HG03025 (cell line): ENCODE data around the gene ARL6IP5.

Source experiments
- ATAC-seq: cut with Tn5 transposase; IDR thresholded peaks from one replicate; pipeline ENCODE4 v1.9.1; 2021; ENCODE audit warnings: mild to moderate bottlenecking, moderate library complexity; ENCODE audit not compliant: unreplicated experiment, low FRiP score

The ARL6IP5 gene

DNA sequence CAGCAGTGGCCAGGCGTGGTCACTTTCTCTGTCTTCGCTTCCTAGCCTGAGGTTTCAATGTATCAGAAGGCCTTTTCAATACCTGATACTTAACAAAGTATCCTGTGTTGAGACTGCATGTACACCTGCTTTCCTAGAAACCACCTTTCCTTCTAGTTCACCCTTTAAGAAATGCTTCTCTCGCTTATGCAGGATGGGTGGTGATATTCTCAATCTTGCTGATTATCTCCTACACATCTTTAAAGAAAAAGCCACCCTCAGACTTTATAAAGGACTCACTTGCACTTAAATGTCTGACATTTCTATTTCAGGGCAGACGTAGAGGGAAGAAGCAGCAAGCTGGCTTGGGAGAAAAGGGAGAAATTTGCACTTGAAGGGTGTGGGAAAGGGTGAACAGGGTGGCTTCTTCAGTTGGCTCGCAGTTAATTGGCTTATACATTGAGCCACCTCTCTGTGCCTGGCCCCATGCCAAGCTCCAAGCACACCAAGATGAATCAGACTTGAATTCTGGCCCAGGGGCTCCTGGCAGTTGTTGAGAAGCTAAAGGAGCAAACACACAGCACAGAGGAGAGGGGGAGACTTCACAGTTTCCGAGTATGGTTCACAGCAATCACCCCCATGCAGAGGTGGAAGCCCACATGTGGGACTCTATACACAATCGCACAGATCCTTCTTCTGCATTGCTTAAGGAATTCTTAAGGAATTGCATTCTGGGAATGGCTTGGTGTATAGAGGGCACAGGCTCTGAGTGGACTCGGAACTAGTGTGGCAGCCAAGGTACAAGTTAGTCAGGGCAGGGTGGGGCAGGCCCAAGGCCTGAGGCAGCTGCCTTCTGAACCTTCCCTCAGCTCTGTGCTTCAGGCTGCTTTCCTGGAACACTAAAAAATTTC is 1.3 kb downstream of the ARL6IP5 start:
- no peak for ATAC-seq

DNA sequence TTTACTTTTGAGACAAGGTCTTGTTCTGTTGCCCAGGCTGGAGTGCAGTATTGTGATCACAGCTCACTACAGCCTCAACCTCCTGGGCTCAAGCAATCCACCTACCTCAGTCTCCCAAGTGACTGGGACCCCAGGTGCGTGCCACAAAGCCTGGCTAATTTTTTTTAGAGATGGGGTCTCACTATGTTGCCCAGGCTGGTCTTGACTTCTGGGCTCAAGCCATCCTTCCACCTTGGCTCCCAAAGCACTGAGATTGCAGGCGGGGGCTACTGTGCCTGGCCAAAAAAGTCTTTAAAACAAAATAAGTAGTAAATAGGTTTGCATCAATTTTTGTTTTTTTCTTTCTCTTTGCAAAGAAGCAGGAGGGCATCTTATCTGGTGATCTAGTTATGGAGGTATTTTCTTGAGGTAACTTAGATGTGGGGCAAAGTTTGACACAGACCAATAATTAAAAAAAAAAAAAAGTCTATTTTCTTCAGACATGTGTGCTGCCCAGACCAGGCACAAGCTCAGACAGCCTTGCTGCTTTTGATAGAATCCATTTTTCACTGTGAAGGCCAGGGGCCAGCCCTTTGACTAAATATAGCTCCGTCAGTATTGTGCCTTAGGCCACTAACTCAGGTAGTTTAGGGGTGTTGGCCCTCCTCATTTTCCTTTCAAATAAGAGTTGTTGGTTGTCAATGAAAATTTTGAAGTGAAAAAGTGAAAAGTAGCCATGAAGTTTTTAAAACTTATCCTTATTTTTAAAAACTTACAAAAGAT is 2.5 kb downstream of the ARL6IP5 start:
- ATAC-seq = no peak

DNA sequence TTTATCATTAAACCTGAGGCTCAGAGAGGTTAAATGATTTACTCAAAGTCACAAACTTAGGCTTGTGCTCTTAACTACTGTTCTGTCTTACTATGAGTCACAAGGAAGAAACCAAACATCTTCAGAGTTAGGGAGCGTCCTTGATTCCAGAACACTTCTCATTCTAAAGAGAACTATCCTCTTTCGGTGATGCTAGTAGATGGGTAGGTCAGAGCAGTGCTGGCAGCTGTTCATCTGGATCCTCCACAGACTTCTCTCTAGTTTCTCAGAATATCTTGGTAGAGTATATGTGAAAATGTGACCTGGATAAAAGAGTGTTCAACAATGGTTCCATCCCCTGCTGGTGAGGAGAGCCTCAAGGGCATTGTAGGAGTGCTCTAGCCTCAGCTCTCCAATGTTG is 3.3 kb downstream of the ARL6IP5 start:
- ATAC-seq = no peak

DNA sequence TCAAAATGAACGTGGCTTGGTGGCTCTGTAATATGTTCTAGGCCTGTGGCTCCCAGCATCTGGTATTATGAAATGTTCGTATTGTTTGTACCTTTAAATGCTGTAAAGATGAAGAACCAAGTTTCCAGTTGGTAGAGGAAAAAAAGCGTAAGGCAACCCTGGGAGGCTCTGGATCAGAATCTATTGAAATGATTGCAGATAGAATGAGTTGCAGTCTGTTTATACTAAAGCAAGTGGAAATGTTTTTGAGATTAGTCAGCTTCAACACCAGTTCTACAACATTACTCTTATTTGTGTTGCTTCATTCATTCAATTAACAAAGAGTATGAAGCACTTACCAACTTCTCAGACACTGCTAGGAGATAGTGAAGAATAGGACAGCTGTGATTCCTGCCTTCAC is 5.3 kb downstream of the ARL6IP5 start:
- no peak for ATAC-seq

DNA sequence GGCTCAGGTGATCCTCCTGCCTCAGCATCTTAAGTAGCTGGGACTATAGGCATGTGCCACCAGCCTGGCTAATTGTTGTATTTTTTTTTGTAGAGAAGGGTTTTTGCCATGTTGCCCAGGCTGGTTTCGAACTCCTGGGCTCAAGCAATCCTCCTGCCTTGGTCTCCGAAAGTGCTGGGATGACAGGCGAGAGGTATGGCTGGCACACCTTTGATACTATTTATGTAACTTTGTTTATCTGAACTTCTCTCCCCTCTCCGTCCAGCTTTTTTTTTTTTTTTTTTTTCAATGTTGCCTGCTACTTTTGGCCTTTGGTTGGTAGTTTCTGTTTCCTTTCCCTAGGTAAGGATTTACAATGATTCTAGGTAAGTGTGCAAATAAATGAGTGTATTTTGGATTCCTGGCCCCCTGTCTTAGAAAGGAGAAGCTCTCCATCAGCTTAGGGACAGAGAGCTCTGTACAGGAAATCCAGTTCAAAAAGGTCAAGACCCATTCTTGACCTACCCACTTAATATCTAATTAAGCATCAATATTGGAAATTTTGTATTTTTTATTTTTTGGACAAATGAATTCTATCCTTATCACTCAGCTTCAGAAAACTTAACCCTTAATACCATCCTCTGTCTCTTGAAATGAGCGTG is 6.8 kb downstream of the ARL6IP5 start:
- no peak for ATAC-seq

DNA sequence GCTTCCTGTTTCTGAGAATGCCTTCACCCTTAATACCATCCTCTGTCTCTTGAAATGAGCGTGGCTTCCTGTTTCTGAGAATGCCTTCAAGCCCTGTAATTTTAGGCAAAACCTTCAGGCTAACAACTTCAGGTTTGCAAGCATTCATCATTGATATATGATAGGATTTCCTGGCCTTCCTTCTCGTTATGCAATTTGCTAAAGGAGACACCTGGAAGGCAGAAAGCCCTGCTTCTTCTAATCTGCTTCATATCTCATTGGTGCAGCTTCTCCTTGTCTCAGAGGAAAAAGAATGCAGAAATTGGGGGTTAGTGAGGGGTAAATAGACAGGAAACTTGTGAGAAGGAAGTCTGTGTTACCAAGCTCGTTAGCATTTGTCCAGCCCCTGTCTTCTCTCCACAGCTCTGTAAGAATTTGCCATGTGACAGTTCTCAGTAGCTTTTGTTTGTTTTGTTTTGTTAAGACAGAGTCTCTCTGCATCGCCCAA is 7.3 kb downstream of the ARL6IP5 start:
- ATAC-seq = peak; percentile 59

DNA sequence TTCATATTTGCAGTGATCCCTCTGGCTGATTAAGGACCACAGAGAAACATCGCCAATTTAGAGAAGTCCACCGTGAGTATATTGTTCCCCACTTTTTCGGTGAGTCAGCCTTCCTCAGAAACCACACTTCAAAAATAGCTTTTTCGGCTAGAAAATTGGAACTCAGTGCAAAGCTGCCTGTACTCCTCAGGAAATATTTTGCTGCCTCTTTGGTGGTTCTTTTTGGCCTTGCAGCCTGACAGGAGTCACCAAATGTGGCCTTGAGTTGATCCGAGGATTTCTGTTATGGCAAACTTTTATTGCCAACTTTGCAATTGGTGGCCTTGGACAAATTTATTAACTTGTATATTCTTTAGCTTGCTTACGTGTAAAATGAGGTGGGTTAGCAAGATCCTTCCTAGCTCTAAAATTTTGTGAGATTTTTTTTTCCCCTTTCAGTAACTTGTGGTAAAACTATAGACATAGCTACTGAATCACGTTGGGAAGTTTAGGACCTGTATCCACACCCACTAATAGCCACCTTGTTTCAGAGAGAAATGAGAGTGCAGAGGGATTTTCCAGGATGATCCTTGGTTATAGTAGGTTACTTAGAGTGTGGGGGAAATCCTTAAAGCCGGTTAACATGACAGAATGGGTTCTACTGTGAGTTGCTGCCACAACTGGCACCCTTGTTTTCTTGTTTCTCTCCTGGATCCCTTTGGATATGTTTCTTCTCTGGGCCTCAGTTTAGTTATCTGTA is 9.9 kb downstream of the ARL6IP5 start:
- no peak for ATAC-seq

DNA sequence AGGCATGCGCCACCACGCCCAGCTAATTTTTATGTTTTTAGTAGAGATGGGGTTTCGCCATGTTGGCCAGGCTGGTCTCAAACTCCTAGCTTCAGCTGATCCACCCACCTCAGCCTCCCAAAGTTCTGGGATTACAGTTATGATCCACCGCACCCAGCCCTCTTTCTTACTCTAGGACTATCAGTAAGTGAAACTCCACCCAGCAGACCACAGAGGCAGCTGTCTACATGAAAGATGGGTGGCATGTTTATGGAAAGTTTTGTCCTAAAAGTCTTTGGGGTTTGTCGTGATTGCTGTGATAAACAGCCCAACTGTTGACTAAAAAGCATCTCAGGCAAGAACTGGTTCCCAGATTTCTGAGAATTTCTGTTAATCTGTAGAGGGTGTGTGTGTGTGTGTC is 10.9 kb downstream of the ARL6IP5 start:
- no peak for ATAC-seq

DNA sequence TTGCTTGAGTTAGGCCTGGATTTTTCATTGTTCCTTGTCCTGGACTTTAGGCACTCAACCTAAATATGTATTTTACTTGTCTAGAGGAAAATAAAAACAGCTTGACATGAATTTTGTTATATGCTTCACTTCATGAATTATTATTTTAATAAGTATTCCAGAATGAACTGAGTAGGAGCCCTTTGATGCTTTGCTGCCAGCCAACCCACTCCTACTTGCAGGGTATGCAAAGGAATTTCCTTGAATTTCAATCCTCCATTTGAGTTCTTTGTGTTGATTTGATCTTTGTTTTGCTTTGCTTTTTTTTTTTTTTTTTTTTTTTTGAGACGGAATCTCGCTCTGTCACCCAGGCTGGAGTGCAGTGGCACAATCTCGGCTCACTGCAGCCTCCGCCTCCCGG is 11.6 kb downstream of the ARL6IP5 start:
- no peak for ATAC-seq

DNA sequence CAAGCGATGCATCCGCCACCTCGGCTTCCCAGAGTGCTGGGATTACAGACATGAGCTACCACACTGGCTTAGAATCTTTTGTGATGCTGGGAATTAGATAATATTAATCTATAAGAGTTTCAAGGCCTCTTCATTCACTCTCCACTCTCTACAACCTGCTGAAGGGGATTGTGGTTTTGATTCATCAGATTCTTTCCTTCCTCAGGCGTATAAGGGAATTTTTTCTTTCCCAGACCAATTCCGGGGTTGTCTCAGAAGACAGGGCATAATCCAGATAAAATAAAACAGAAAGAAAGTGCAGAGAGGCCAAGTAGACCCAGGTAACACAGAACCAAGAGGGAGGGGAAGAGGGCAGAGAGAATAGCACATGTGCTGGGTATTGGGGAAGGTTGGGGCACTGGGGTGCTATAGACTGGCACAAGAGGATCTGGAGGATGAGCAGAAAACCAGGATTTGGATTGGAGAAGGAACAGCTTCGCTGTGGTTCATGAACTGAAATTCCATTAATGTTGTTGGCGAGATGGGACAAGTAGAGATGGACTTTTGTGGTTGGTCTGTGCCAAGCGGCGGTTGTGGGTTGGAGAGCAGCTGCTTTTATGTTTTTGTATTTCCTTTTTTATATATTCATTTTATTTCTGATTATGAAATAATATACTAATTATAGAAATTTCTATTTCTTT is 12.8 kb downstream of the ARL6IP5 start:
- ATAC-seq = no peak

DNA sequence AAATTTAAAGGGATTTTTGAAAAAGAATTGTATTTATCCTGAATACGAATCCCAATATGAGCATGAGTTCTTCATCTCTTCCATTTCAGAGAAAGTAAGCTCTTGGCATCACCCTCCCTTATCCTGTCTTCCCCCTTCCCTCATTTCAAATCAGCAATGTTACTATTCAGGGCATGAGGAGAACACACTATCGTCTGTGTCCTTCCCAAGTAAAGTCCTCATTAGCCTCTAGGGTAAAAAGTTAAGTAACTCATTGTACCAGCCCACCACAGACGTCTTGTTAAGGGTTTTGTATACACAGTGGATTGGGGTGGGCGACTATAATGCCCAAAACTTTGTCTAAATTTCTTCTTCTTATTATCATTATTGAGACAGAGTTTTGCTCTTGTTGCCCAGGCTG is 14.8 kb downstream of the ARL6IP5 start:
- no peak for ATAC-seq

DNA sequence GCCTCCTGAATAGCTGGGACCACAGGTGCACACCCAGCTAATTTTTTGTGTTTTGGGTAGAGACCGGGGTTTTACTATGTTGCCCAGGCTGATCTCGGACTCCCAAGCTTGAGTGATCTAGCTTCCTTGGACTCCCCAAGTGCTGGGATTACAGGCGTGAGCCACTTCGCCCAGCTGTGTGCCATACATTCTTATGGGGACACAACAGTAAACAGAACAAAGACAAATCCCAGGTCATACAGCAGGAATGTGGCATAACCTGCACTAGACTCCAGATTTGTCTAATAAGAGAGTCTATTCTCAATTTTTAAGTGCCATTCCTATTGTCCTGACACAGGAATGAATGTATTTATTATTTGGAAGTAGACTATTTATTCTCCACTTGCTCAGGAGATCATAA is 17.6 kb downstream of the ARL6IP5 start:
- no peak for ATAC-seq

DNA sequence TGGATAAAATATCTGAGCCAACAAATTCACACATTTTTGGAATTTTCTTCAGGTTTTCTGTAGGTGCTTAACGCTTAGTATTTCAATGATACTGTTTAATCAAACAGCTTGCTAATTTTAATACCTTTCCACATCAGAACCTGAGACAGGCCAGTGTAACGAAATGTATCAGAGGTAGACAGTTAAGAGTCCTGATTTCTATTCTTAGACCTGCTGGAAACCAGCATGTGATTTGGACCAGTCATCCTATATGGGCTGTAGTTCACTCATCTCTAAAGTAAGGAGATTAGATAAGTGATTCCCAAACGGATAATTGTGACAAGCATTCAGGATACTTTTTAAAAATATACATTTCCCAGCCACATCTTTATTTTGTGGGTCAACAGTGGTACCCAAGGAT is 18.4 kb downstream of the ARL6IP5 start:
- ATAC-seq = no peak

DNA sequence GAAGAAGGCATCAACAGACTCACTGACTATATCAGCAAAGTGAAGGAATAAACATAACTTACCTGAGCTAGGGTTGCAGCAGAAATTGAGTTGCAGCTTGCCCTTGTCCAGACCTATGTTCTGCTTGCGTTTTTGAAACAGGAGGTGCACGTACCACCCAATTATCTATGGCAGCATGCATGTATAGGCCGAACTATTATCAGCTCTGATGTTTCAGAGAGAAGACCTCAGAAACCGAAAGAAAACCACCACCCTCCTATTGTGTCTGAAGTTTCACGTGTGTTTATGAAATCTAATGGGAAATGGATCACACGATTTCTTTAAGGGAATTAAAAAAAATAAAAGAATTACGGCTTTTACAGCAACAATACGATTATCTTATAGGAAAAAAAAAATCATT is 19.8 kb downstream of the ARL6IP5 start:
- no peak for ATAC-seq

DNA sequence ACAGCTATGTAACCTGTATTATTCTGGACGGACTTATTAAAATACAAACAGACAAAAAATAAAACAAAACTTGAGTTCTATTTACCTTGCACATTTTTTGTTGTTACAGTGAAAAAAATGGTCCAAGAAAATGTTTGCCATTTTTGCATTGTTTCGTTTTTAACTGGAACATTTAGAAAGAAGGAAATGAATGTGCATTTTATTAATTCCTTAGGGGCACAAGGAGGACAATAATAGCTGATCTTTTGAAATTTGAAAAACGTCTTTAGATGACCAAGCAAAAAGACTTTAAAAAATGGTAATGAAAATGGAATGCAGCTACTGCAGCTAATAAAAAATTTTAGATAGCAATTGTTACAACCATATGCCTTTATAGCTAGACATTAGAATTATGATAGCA is 20.6 kb downstream of the ARL6IP5 start:
- no peak for ATAC-seq

DNA sequence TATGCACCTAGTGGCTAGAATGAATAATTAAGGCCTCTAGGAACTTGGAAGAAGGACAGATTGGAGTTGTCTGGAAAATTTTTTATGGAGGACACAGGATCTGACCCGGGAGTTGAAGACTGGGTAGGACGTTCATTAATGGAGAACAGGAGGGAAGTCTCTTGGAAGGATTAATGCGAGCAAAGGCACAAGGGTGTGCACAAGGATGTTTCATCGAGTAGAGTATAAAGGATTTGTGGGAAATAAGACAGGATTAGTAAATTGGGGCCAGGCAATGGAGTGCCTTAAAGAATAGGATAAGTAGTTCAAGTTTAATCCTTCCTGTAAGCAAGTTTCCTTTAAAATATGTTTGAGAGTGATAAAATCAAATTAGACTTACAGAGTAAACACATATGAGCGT is 23.1 kb downstream of the ARL6IP5 start:
- ATAC-seq = no peak

DNA sequence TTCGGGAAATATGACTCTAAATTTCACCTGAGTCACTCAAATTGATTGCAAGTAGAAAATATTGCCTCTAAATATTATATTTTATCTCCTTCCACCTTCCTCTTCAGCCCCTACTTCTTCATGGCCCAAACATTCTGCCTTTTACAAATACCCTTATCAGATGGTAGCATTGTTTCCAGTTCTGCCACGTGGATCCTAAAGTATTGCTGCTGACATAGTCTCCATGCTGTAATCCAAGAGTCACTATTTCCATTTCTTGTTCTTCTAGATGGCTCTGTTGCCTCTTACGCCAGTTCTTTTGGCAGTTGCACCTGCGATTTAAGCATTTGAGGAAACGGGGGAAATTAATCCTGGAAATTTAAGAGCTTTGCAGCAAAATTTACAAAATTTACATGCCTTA is 24.1 kb downstream of the ARL6IP5 start:
- ATAC-seq = no peak

DNA sequence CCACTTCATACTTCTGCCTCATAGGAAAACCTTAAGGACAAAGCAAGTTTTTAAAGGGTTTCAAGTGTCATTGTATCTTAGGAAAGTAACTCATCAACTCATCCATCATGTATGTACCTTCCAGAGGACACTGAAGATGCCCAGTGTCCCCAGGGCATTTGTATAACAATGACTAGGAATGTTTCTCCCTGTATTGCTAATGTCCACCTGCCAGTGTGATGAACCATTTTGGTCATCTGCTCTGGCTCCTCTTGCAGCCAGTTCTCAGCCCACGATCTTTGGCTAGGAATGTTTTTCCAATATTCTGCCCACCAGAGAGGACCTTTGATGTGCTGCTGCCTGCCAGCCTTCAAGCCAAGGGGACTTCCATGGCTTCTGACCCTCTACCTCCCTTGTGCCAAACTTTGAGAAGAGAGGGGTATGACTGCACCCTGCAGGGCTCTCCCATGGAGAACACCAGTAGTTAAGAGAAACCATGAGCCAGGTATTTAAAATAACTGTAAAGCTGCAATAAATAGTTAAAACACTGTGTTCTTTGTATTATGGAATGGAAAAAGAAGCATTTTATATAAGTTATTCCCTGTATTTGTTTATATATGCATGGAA is 26.3 kb downstream of the ARL6IP5 start:
- ATAC-seq = no peak

DNA sequence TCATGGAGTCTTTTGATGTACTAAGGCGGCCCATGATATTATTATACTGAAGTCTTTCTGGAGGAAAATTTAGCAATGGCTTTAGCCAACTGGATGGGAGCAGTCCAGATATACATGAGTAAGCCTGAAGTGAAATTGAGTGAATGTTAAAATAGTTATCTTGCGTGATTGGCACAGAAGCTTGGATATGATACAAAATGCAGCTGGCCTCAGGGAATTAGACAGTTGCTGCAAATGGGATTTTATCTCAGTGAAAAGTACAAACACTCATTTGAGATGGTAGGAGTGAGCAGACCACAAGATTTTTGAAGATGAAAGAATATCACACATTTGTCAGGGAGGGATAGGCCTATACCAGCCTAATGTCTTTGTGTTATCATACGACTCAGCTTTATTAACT is 28.8 kb downstream of the ARL6IP5 start:
- no peak for ATAC-seq

DNA sequence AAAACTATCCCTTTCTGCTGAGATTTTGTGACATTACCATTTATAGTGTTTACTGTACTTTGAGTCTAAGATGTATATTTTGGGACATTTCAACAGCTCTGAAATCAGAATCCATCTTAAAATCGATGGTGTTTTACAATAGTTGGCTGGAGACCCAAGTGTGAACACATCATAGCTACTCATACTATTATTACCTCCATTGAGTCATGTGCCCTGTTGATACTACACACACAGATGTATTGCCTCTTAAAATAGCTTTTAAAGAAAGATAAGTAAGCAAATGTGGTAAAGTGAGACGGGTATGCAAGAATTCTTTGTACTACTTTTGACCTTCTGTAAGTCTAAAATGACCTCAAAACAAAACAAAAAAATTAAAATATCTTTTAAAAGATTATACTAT is 31.0 kb downstream of the ARL6IP5 start:
- no peak for ATAC-seq
